Retinal pigment epithelial cell (primary cell): Measurements from ENCODE around the gene RFTN1.

Source experiments
- DNase-seq: peaks from one replicate; pipeline ENCODE4 v3.0.0-alpha.2; 2010; ENCODE audit warnings: low read depth
- H3K4me3 ChIP-seq: 2 replicates; pipeline ENCODE4 v1.5.1; 2011; ENCODE audit warnings: mild to moderate bottlenecking, low read length, control low read depth, moderate library complexity
- TF ChIP-seq, protein P1 (sequence below): conservative IDR thresholded peaks from 2 replicates; pipeline ENCODE4 v1.5.1; 2011; ENCODE audit warnings: low read depth, low read length, control low read depth, inconsistent platforms

Gene RFTN1

DNA sequence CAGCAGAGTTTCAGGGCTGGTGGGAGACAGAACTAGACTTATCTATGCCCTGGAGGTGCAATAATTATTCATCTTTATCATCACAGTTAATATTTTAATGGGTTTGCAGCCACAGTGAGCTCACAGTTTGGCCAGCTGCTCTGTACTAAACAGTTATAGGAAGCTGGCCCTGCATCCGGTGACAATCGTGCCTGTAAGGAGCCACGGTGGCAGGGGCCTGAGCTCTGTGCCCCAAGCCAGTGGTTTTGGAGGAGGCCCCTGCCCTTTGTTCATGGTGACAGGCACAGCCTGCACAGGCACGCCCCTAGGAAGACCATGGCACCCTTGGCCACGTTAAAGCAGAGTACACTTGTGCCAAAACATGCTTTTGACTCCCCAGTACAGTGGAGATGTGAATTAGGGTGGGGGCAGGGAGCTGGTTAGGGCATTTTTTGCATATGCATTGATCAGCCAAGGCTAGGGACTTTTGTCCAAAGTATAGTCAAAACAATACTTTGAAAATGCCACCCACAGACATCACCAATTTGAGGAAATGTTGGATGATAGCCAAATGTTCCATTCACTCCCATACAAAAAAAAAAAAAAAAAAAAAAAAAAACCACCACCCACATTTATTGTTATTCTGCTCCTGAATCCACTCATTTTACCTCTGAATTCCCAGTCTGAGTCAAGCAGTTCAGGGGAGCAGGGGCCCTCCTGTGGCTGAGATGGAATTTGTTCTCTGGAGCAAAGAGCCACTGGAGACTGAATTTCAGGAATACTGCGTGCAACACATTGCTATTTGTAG is 3.4 kb upstream of the RFTN1 start:
- TF ChIP-seq, protein P1, sequence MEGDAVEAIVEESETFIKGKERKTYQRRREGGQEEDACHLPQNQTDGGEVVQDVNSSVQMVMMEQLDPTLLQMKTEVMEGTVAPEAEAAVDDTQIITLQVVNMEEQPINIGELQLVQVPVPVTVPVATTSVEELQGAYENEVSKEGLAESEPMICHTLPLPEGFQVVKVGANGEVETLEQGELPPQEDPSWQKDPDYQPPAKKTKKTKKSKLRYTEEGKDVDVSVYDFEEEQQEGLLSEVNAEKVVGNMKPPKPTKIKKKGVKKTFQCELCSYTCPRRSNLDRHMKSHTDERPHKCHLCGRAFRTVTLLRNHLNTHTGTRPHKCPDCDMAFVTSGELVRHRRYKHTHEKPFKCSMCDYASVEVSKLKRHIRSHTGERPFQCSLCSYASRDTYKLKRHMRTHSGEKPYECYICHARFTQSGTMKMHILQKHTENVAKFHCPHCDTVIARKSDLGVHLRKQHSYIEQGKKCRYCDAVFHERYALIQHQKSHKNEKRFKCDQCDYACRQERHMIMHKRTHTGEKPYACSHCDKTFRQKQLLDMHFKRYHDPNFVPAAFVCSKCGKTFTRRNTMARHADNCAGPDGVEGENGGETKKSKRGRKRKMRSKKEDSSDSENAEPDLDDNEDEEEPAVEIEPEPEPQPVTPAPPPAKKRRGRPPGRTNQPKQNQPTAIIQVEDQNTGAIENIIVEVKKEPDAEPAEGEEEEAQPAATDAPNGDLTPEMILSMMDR: peak; percentile 80
- peak; percentile 29 for DNase-seq
- no peak overlapping the region for H3K4me3 ChIP-seq

DNA sequence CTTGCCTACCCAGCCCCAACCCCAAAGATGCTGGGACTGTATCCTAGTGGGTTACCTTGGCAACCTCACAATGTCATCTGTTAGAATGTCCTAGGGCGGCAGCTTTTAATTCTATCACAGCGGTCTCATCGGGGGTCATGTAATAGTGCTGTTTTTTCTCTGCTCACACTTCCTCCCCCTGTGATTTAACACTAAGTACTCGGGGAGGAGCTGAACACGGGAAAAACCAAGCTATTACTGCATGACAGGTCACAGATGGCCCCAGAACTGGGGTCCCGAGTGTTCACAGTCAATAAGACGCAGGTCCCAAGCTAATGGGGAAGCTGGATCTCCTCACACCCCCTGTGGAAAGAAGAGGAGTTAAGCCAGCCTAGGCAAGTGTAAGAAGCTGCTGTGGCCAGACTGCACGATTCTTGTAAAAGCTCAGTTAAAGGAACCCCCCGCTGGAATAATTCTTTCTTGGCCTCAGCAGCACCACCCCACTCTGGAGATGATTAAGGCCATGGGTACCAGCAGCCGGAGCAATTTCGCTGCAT is 2.5 kb upstream of the RFTN1 start:
- no peak for DNase-seq
- no peak overlapping the region for H3K4me3 ChIP-seq
- TF ChIP-seq, protein P1: no peak

DNA sequence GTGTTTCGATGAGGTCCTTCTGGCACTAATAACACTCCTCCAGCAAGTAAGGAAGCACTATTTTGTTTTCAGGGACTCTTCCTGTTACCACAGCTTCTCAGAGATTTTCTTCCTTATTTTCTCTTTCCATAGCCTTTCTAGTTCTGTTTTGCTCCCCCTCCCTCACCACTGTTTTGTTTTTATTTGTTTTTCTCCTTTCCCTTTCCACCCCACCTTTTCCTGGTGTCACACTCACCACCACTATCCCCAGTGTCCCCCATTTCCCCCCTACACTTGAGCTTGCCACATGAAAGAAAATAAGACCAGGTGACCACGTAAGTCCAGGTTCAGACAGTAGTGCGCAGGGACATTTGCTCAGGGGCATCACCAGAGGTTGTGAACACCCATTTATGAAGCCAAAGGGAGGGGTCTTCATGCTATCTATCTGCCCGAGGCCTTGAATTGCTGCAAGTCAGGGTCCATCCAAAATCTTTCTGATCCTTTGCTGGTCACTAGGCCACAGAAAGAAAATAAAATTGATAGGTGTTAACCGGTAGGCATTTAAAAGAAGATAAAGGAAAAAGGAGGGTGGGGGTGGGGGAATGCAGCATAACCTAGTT is 1.4 kb upstream of the RFTN1 start:
- TF ChIP-seq, protein P1: no peak
- DNase-seq: no peak
- H3K4me3 ChIP-seq: no peak overlapping the region

- peak overlapping the region; percentile 96 for H3K4me3 ChIP-seq
- no peak for DNase-seq
- TF ChIP-seq, protein P1: no peak
Measured at GRCh38 chr3:16514021-16514700, 662 bp upstream of the RFTN1 start.

DNA sequence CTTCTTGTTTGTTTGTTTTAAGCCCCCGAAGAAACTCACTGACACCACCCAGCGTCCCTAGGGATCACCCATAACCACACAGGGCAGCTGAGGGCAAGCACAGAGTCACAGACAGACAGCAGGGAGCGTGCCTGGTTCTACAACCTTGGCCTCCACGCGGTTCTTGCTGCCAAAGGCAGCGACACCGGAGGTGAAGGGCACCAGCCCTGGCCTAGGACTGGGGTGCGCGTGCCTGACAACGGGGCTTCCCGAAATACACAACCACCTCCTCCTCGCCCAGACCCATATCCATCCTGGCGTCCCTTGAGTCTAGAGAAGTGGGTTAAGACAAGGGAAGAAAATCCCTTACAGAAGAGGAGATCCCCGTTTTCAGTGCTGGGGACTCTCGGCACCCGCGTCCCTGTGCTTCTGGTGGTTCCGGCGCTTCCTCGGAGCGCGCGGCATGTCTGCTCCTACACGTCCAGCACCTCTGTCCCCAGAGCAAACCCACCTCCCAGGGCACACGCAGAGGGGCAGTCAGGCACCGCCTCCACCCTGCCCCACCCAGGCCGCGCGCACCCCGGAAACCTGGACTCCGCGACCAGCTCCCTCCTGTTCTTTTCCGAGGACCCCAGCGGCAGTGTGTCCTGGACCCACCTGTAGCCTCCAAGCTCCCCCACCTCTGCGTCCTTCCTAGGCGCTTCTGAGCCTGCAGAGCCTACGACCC is 911 bp downstream of the RFTN1 start:
- peak overlapping the region; percentile 96 for H3K4me3 ChIP-seq
- no peak for DNase-seq
- TF ChIP-seq, protein P1: no peak

DNA sequence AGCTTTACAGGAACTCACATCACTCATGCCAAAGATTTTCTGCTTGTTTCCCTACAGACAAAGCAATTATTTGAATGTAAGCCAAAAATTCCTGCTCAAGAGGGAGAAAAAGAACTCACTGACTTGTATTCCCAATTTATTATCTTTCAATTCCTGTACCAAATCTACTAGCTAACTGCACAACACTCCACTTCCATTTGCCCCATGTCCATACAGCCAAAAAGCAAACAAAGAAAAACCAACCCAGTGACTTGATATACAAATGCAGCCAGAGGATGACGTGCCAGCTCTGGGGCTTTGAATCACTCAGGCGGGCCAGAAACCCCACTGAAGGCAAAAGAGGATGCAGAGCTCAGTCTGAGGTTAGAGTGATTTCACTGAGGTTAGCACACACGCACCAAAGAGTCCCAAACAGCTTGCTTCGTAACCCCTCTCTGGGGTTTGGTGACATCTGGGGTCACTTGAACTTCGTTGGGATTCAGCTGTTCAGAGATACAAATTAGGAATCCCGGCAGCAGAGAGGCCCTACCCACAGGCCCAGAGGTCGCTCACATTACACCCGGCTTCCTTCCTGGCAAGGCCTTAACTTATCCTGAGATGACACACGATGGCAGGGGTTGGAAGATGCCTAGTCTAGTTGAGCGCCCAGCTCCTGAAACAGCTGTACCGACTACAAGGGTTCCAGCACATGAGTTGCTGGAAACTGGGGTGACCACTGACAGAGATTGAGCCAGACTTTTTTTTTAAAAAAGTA is 1.6 kb downstream of the RFTN1 start:
- TF ChIP-seq, protein P1: no peak
- H3K4me3 ChIP-seq: peak overlapping the region; percentile 96
- peak; percentile 55 for DNase-seq
